K562 (cell line): Measurements from ENCODE around the gene MAD1L1. TPM values are rescaled to one million over a fixed set of nuclear protein-coding genes. Genes with fewer than 3 reads are reported as not detected.

Source experiments
- ATAC-seq: fragments of 200-7000 bp; cut with Tn5 transposase; 3 replicates; pipeline ENCODE4 v1.9.1; 2020; ENCODE audit warnings: moderate library complexity
- BruUV-seq: library from RNA; stranded (reverse); fragments of 400-500 nt; replicated peaks from 2 replicates; lab custom pipeline; 2021; lab: Mats Ljungman, UMichigan
- CTCF ChIA-PET: fragments of 300-600 bp; formaldehyde crosslinking; extraction: SDS; loops from one replicate; lab custom pipeline; 2021; ENCODE audit warnings: low intra/inter-chr PET ratio; lab: Yijun Ruan, JAX
- POLR2A ChIA-PET: fragments of 300-600, 350-650 bp; sonication (Branson Sonifier 250); formaldehyde crosslinking; extraction: SDS; loops from one replicate; lab custom pipeline; 2021; ENCODE audit warnings: antibody characterized with exemption, inconsistent platforms; lab: Yijun Ruan, JAX
- DNase-seq, 4 experiments: peaks; one replicate each; pipeline versions ENCODE4 v3.0.0 to v3.0.0-alpha.2; 2011 to 2018; ENCODE audit warnings: low spot score in 3 of 4, mixed read lengths in 3 of 4; ENCODE audit errors: extremely low read depth in 1 of 4
- FAIRE-seq: peaks from 2 replicates; lab custom pipeline; 2011; peaks lifted over from hg19 to GRCh38; lab: Jason Lieb, UNC
- H2AFZ ChIP-seq: 2 replicates; pipeline ENCODE4 v1.6.0; 2011; ENCODE audit warnings: low read depth, low read length, control low read depth, inconsistent platforms
- H3K27ac ChIP-seq: fragments of 200-600 bp; 3 replicates; pipeline ENCODE4 v1.8.0; 2011; ENCODE audit warnings: low read depth, mild to moderate bottlenecking, control low read depth, inconsistent platforms, low read length, moderate library complexity, mixed read lengths; ENCODE audit errors: extremely low read depth
- H3K27me3 ChIP-seq, 2 experiments: fragments of 300-600 bp in 1 of 2; 2 replicates in 1 of 2; 3 replicates in 1 of 2; pipeline versions ENCODE4 v1.6.0 to v1.8.0; 2011; ENCODE audit warnings: inconsistent platforms in 2 of 2, low read length in 2 of 2, mild to moderate bottlenecking in 1 of 2, mixed read lengths in 1 of 2, moderate library complexity in 1 of 2; ENCODE audit not compliant: control insufficient read depth in 2 of 2, insufficient read depth in 2 of 2
- H3K36me3 ChIP-seq: fragments of 300-600 bp; 3 replicates; pipeline ENCODE4 v1.8.0; 2011; ENCODE audit warnings: mild to moderate bottlenecking, low read length, inconsistent platforms; ENCODE audit not compliant: control insufficient read depth, insufficient read depth
- H3K4me1 ChIP-seq, 2 experiments: fragments of 200-600 bp in 1 of 2; replicated peaks in 1 of 2; 2 replicates in 1 of 2; 3 replicates in 1 of 2; pipeline versions ENCODE4 v1.5.1 to v1.8.0; 2011; ENCODE audit warnings: inconsistent platforms in 2 of 2, low read length in 2 of 2, mild to moderate bottlenecking in 1 of 2, mixed read lengths in 1 of 2, moderate library complexity in 1 of 2; ENCODE audit not compliant: control insufficient read depth in 2 of 2, insufficient read depth in 2 of 2
- H3K4me2 ChIP-seq: 2 replicates; pipeline ENCODE4 v1.6.1; 2011; ENCODE audit warnings: low read length, control low read depth, inconsistent platforms, mixed read lengths; ENCODE audit not compliant: insufficient read depth
- H3K4me3 ChIP-seq: fragments of 200-600 bp; sonication (generic), shearing (Covaris generic); 2 replicates; pipeline ENCODE4 v1.5.1; 2016; ENCODE audit warnings: control low read depth, inconsistent platforms
- H3K79me2 ChIP-seq: fragments of 200-600 bp; 3 replicates; pipeline ENCODE4 v1.8.0; 2011; ENCODE audit warnings: low read length, inconsistent platforms; ENCODE audit not compliant: control insufficient read depth, insufficient read depth
- H3K9ac ChIP-seq, 2 experiments: 2 replicates each; pipeline versions ENCODE4 v1.6.0 to v1.6.1; 2011; ENCODE audit warnings: low read depth in 2 of 2, low read length in 2 of 2, control low read depth in 1 of 2, inconsistent platforms in 1 of 2, mild to moderate bottlenecking in 1 of 2, mixed read lengths in 1 of 2; ENCODE audit not compliant: insufficient read depth in 1 of 2
- H3K9me1 ChIP-seq: one replicate; pipeline ENCODE4 v1.6.0; 2011; ENCODE audit warnings: inconsistent platforms, mild to moderate bottlenecking, low read length, moderate library complexity; ENCODE audit not compliant: control insufficient read depth, insufficient read depth
- H3K9me3 ChIP-seq: replicated peaks from 2 replicates; pipeline ENCODE4 v1.5.1; 2011; ENCODE audit warnings: low read depth, low read length, inconsistent platforms; ENCODE audit not compliant: control insufficient read depth, insufficient read depth
- H4K20me1 ChIP-seq: replicated peaks from 2 replicates; pipeline ENCODE4 v1.6.1; 2011; ENCODE audit warnings: low read length, inconsistent platforms, mixed read lengths; ENCODE audit not compliant: control insufficient read depth, insufficient read depth
- ARID2 ChIP-seq: fragments of 450-650 bp; IDR thresholded peaks from 2 replicates; pipeline ENCODE4 v1.6.1; 2017; ENCODE audit warnings: antibody characterized with exemption, mild to moderate bottlenecking
- E2F6 ChIP-seq, 2 experiments: IDR thresholded peaks; 2 replicates each; pipeline ENCODE4 v1.6.1; 2011; ENCODE audit warnings: borderline replicate concordance in 1 of 2, control low read depth in 1 of 2, low read depth in 1 of 2, low read length in 1 of 2, mild to moderate bottlenecking in 1 of 2, mixed read lengths in 1 of 2, moderate library complexity in 1 of 2; ENCODE audit not compliant: insufficient read depth in 1 of 2, insufficient read length in 1 of 2, poor library complexity in 1 of 2, severe bottlenecking in 1 of 2; ENCODE audit errors: extremely low read depth in 1 of 2
- HSF4 ChIP-seq: fragments of 250-450 bp; sonication (Bioruptor Pico); IDR thresholded peaks from 2 replicates; pipeline ENCODE4 v2.1.2; 2022; ENCODE audit warnings: mild to moderate bottlenecking, moderate library complexity, borderline replicate concordance
- LARP7 ChIP-seq: fragments of 450-650 bp; IDR thresholded peaks from 2 replicates; pipeline ENCODE4 v1.6.1; 2016
- MAX ChIP-seq: sonication (generic); formaldehyde crosslinking; IDR thresholded peaks from 2 replicates; pipeline ENCODE4 v1.9.0; 2022; ENCODE audit warnings: mild to moderate bottlenecking, missing genetic modification reagents
- MCM3 ChIP-seq: fragments of 450-650 bp; IDR thresholded peaks from 2 replicates; pipeline ENCODE4 v1.6.1; 2016
- MED1 ChIP-seq: sonication (generic); formaldehyde crosslinking; IDR thresholded peaks from 2 replicates; pipeline ENCODE4 v1.8.1; 2023; ENCODE audit warnings: missing genetic modification reagents, borderline replicate concordance
- MEIS2 ChIP-seq: fragments of 450-650 bp; IDR thresholded peaks from 2 replicates; pipeline ENCODE4 v1.6.1; 2014; ENCODE audit warnings: mild to moderate bottlenecking; ENCODE audit not compliant: partially characterized antibody
- NBN ChIP-seq: fragments of 450-650 bp; IDR thresholded peaks from 2 replicates; pipeline ENCODE4 v1.6.1; 2016; ENCODE audit warnings: low read depth, mild to moderate bottlenecking
- PCBP1 ChIP-seq: fragments of 200-400 bp; formaldehyde crosslinking; IDR thresholded peaks from 2 replicates; pipeline ENCODE4 v1.6.1; 2018; ENCODE audit warnings: mild to moderate bottlenecking, low read depth, low read length; ENCODE audit not compliant: poor library complexity, severe bottlenecking
- PTBP1 ChIP-seq: fragments of 200-400 bp; formaldehyde crosslinking; IDR thresholded peaks from 2 replicates; pipeline ENCODE4 v1.6.1; 2017; ENCODE audit warnings: low read depth, low read length
- RBM39 ChIP-seq: fragments of 200-400 bp; formaldehyde crosslinking; optimal IDR thresholded peaks from 2 replicates; pipeline ENCODE3; 2018; ENCODE audit warnings: low read depth, low read length
- SMAD1 ChIP-seq: fragments of 150-350 bp; IDR thresholded peaks from 2 replicates; pipeline ENCODE4 v1.6.1; 2014; ENCODE audit warnings: low read length, low read depth; ENCODE audit not compliant: partially characterized antibody
- SRSF1 ChIP-seq: fragments of 200-400 bp; formaldehyde crosslinking; IDR thresholded peaks from 2 replicates; pipeline ENCODE4 v1.6.1; 2017; ENCODE audit warnings: mild to moderate bottlenecking, low read depth, low read length, moderate library complexity
- ZBTB26 ChIP-seq: fragments of 450-650 bp; formaldehyde crosslinking; IDR thresholded peaks from 2 replicates; pipeline ENCODE4 v1.4.0; 2022; ENCODE audit warnings: missing genetic modification characterization
- ZNF274 ChIP-seq: IDR thresholded peaks from 2 replicates; pipeline ENCODE4 v1.6.1; 2011; ENCODE audit warnings: low read depth, mild to moderate bottlenecking, low read length, moderate library complexity, borderline replicate concordance
- ZNF79 ChIP-seq: fragments of 250-450 bp; sonication (Bioruptor Pico); IDR thresholded peaks from 2 replicates; pipeline ENCODE4 v1.4.0; 2020; ENCODE audit warnings: low read depth, mild to moderate bottlenecking, moderate library complexity
- ZZZ3 ChIP-seq: fragments of 450-650 bp; IDR thresholded peaks from 2 replicates; pipeline ENCODE4 v1.6.1; 2016; ENCODE audit warnings: antibody characterized with exemption, mild to moderate bottlenecking, moderate library complexity
- WGBS: fragments of 100-300 bp; shearing (Covaris generic); methylation state at CpG from one replicate; pipeline ENCODE4 v1.1.6; 2016; ENCODE audit warnings: low coverage, mixed read lengths; ENCODE audit not compliant: insufficient coverage; ENCODE audit errors: missing lambda C conversion rate; 5-methylcytosine and 5-hydroxymethylcytosine counted together
- in situ Hi-C: fragments of 300-500 bp; cut with MboI; formaldehyde crosslinking; loops from 4 replicates; pipeline ENCODE4 v1.15.0; 2018; ENCODE audit warnings: inconsistent platforms, mixed read lengths
- intact Hi-C: fragments of 100-400 bp; cut with micrococcal nuclease; formaldehyde crosslinking; loops from 2 replicates; pipeline ENCODE4 v1.14.2; 2022
- polyA plus RNA-seq, 8 experiments: library from polyadenylated mRNA; depleted of rRNA in 4 of 8; stranded (reverse) in 5 of 8; unstranded in 3 of 8; fragments of >200 nt; fragmentation: Nextera tagmentation in 2 of 8; fragmentation: Illumina TruSeq in 1 of 8; extraction: Ambion mirVana in 2 of 8; extraction: Trizol in 1 of 8; gene quantifications; 2 replicates each; pipeline versions ENCODE4 v1.2.1 to v1.2.3, GENCODE V29; 2011 to 2014; ENCODE audit warnings: inconsistent platforms in 1 of 8, missing spikeins in 1 of 8
- total RNA-seq, 7 experiments: library from RNA; depleted of rRNA in 6 of 7; stranded (reverse); fragments of >200 nt in 6 of 7; fragmentation: Illumina TruSeq in 2 of 7; extraction: Trizol in 2 of 7; gene quantifications; 2 replicates each; pipeline versions ENCODE4 v1.2.1 to v1.2.3, GENCODE V29; 2011 to 2021; ENCODE audit warnings: low replicate concordance in 1 of 7

MAD1L1 gene
- total and polyA plus RNA-seq, 9 of the 15 experiments (the other 6 are each of a cell fraction or from before 2014, with no cell fraction given): 1.7 to 89.7 (median 18.0) TPM

- TF ChIP-seq MAX (no peak), HSF4 (CRISPR knock-in tag) (no peak), ZBTB26 (CRISPR knock-in tag) (no peak), ZZZ3 (no peak), PCBP1 (no peak)
Observed at GRCh38 chr7:1956611-1957470, 275.9 kb downstream of the MAD1L1 start (continued).

GRCh38 chr7:1956141-1956540 is 276.6 kb downstream of the MAD1L1 start:
- no peak overlapping the region for H2AFZ ChIP-seq
- H4K20me1 ChIP-seq: no peaks in the 10 kb centered on the region
- H3K79me2 ChIP-seq: no peaks in the 10 kb centered on the region
- in situ Hi-C loops: no loop called here
- ATAC-seq (no peak), DNase-seq (no peak), FAIRE-seq (no peak)
- ChIA-PET POLR2A (interaction anchor here (0.6 to 1.0 kb wide), 2 partner anchors 174 to 374 kb away, joined by 4 to 5 read pairs; no protein-coding TSS in a partner anchor), CTCF (no interaction called here)
- WGBS: 88% methylated on average over 8 of the region's 8 CpGs
- no peak overlapping the region for H3K27ac ChIP-seq
- no TSS peak for BruUV-seq
- H3K27me3 ChIP-seq: no peaks in the 10 kb centered on the region
- no peaks in the 10 kb centered on the region for H3K9me1 ChIP-seq
- H3K9ac ChIP-seq: peak overlapping the region in 1 of 2 experiments; percentile 74; a peak in 1 of 4 replicates
- TF ChIP-seq SMAD1: no peak
- TF ChIP-seq SRSF1: no peak
- TF ChIP-seq E2F6 (IDR thresholded peaks at IDR 0.05; ENCODE audit: borderline replicate concordance in 1 of 2, extremely low read depth in 1 of 2, insufficient read depth in 1 of 2, insufficient read length in 1 of 2, low read depth in 1 of 2, low read length in 1 of 2, poor library complexity in 1 of 2, severe bottlenecking in 1 of 2): no peak
- TF ChIP-seq MCM3: no peak
- no peak for TF ChIP-seq ZNF274
- TF ChIP-seq ZNF79: no peak
- no peak for TF ChIP-seq MED1 (CRISPR knock-in tag)
- no peak for TF ChIP-seq ARID2
- no peak for TF ChIP-seq PTBP1
- no peak for TF ChIP-seq MEIS2
- TF ChIP-seq LARP7: no peak
- no peak for TF ChIP-seq RBM39
- TF ChIP-seq NBN: no peak
- H3K36me3 ChIP-seq: peaks cover 11% of the 10 kb centered on the region; the same call in 2 of the 3 replicates
- H3K4me2 ChIP-seq: no peak overlapping the region
- 0 out of 2 replicates have a peak, but pooled peaks cover 2% of the 10 kb centered on the region for H3K9me3 ChIP-seq
- no peak overlapping the region for H3K4me3 ChIP-seq
- intact Hi-C loops: no loop called here
- H3K4me1 ChIP-seq: peaks cover 3 to 61% of the 10 kb centered on the region in 2 experiments; a peak in 4 of 5 replicates
